Measurements from ENCODE around the gene MEX3C.

- TF ChIP-seq, protein P1, sequence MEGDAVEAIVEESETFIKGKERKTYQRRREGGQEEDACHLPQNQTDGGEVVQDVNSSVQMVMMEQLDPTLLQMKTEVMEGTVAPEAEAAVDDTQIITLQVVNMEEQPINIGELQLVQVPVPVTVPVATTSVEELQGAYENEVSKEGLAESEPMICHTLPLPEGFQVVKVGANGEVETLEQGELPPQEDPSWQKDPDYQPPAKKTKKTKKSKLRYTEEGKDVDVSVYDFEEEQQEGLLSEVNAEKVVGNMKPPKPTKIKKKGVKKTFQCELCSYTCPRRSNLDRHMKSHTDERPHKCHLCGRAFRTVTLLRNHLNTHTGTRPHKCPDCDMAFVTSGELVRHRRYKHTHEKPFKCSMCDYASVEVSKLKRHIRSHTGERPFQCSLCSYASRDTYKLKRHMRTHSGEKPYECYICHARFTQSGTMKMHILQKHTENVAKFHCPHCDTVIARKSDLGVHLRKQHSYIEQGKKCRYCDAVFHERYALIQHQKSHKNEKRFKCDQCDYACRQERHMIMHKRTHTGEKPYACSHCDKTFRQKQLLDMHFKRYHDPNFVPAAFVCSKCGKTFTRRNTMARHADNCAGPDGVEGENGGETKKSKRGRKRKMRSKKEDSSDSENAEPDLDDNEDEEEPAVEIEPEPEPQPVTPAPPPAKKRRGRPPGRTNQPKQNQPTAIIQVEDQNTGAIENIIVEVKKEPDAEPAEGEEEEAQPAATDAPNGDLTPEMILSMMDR (conservative IDR thresholded peaks at IDR 0.05; ENCODE audit: low read length): 0 out of 2 replicates have a peak, but pooled peaks have one; percentile 13
- no peak for TF ChIP-seq EZH2phosphoT487 (IDR thresholded peaks at IDR 0.05; ENCODE audit: borderline replicate concordance, low read depth, low read length)
Observed at GRCh38 chr18:51197661-51198424, at the start of gene MEX3C.
